GM10847 (cell line): Measurements from ENCODE around the gene GJA9.

Source experiments
- POLR2A ChIP-seq: IDR thresholded peaks from 2 replicates; pipeline ENCODE4 v1.6.1; 2011; ENCODE audit not compliant: insufficient read length; ENCODE audit errors: extremely low read depth

Gene GJA9

DNA sequence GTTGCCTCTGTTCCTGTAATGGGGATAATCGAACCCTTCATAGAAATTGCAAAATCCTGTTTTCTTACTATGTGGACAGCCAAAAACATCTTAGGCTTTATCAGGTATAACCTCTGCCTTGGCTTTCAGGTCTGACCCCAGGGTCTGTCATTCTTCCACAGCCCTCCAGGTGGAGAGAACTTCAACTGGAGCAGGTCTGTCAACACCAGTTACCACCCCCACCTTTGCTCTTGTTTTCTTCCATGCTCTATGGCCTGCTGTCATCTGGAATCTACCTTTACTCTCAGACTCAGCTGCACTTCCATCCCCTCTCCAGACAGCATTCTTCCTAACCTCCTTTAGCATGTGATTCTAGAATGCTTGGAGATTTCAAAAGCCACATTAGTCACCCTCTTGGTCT lies 10.4 kb upstream of the GJA9 start:
- TF ChIP-seq POLR2A = no peak

DNA sequence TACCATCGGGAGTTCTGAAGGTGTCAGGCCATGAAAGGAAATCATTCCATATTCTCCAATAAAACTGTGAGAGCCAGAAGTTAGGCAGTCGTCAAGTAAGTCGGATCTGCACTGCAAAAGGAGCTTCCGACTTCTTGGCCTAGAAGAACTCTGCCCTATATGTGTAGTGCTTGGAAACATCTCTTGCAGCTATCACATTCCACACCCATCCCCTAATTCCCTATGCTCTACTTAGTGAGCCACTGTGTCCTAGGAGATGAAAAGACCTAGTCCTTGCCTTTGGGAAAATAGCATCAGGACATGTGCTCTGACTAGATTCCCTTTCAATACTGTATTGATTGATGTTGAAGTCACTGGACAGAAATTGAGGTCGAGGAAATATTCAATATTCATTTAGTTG lies 8.2 kb upstream of the GJA9 start:
- no peak for TF ChIP-seq POLR2A

DNA sequence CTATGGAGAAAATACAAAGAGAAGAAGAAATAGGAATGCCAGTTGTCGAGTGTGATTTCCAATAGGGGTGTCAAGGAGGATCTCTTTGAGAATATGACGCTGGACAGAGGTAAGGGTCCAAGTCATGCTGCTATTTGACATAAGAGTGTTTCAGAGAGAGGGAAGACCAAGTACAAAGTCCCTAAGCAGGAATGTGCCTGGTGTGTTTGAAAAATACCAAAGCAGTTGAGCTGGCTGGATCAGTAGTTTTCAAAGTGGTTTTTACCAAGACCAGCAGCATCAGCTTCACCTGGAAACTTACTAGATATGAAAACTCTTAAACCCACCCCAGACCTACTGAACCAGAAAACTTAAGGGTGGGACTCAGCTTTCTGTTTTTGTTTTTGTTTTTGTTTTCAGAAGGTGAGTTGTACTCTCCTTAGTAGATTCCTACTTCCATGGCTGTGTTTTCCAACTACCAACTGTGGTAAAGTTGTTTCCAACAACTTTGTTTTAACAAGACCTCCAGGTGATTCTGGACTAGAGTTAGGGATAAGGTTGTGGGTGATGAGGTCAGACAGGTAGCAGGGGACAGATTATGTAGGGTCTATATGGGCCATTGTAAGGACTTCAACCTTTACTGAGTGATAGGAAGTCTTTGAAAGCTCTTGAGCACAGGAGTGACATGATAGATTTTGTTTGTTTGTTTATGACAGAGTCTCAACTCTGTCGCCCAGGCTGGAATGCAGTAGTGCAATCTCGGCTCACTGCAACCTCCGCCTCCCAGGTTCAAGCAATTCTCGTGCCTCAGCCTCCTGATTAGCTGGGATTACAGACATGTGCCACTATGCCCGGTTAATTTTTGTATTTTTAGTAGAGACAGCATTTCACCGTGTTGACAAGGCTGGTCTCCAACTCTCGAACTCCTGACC lies 7.3 kb upstream of the GJA9 start:
- no peak for TF ChIP-seq POLR2A

DNA sequence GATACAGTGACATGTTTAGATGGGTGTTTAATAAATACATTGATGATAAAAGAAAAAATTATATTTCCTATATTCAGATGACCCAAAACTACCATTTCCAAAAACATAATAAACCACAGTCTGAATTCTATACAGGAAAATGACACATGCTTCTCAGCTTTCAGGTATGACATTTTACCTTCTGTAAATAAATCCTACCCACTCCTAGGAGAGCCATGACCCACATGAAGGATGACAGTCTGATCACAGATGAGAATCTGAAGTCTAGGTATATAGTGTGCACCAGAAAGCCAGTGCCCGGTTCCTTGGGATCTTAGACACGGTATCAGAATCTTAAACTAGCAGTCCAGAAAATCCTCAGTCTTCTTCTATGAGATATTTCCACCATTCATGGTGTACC lies 3.7 kb upstream of the GJA9 start:
- TF ChIP-seq POLR2A = no peak

DNA sequence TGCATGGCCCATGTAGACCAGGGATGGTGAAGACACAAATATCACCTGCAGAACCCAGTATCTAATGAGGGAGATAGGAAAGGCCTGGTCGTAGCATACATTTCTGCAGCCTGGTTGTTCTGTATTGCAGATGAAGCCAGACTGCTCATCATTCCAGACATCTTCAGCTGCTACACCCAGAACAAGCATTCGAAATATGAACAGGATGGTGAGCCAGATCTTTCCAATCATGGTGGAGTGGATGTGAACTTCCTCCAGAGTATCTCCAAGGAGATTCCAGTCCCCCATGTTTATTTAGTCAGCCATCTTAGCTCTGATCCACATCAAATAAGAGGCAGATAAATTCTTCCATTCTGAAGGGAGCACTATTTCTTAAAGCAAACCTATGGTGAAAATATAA lies 5.6 kb downstream of the GJA9 start:
- TF ChIP-seq POLR2A = no peak

DNA sequence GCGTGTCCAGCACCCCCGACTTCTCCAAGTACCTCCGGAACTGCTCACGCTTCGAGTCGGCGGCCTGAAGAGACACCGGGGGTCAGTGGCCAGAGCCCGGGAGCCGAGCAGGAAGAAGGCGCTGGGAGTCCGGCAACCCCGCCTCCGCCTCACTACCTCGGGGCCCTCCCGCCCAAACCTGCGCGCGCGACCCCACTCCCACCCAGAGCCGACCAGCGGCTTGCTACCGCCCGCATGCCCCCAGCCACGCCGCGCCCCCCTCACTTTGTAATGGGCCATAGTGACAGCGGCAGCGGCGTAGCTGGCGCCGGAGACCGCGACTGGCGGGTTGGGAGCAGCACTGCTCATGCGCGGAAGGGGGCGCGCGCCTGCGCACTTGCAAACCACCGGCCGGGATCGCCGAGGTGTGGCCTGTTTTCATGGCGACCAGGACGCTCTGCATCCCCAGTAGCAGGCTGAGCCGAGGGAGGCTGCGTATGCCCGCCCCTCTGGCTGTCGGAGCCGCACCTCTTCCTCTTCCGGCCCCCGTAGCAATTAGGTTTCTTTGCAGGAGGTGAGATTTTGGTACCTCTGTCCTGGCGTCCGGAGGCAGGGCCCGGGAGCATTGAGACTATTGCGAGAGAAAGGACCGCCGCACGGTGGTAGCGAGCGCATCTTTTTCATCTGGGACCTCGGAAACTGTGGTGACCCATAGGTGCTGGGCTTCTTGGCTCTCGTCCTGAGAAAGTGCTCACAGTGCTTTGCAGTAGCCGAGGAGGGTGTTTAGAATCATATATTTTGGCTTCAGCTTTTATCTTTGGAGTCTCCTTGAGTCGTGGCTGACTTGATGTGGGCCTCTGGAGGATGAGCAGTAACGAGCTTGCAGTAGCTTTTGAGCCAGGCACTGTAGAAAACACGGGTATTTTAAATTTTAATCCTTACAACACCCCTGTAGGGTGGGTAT lies 8.1 kb downstream of the GJA9 start, which contains the start of gene MYCBP:
MYCBP (minus strand) TSS at position 322 of the 943 bp plus-strand sequence; CDS start at position 279, 43 bp downstream.
- peak; percentile 62 for TF ChIP-seq POLR2A

DNA sequence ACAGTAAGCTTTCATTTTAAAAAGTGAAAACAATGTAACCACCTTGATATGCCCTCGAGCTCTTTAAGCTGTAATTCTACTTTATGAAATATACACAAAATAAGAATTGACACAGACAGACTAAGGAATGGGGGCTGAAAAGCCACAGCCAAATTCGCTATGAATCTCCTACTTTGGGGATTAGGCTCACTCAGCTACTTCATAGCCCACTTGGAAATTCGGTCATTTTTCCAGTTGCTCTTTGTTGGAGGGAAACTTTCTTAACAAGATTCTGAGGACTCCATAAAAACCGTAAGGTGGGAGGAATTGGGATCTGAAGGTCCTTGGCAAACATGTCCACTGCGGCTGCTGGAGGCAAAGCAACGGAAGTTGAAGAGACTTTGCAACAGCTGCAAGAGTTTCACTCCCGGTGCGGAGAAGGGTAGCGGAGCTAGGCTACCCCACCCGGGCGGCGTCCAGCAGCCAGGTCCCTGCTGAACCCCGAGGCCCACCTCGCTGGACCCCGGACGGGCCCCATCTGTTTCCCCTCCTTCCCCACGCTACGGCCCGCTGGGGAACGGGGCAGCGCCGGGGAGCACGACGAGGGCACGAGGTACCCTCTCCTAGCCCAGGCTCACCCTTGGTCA lies 8.9 kb downstream of the GJA9 start:
- no peak for TF ChIP-seq POLR2A

DNA sequence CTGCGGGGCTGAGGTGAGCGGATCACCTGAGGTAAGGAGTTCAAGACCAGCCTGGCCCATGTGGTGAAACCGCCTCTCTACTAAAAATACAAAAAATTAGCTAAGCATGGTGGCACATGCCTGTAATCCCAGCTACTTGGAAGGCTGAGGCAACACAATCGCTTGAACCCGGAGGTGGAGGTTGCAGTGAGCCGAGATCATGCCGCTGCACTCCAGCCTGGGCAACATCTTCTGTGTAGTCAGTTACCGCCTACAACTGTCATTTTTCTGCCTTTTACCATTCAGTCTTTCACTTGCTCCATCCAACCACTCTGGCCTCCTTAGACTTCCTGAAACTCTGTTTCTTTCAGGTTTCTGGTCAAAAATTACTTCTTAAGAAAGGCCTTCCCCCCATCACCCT lies 10.4 kb downstream of the GJA9 start:
- TF ChIP-seq POLR2A = no peak

DNA sequence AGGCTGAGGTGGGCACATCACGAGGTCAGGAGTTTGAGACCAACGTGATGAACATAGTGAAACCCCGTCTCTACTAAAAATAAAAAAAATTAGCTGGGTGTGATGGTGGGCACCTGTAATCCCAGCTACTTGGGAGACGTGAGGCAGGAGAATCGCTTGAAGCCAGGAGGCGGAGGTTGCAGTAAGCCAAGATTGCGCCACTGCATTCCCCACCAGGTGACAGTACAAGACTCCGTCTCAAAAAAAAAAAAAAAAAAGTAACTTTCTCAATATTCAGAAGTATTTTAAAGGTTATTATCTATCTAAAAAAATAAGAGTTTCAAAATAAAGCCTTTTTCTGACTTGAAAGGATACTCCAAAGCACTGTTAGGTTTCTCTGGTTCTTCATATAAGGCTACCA lies 14.2 kb downstream of the GJA9 start:
- TF ChIP-seq POLR2A = no peak

DNA sequence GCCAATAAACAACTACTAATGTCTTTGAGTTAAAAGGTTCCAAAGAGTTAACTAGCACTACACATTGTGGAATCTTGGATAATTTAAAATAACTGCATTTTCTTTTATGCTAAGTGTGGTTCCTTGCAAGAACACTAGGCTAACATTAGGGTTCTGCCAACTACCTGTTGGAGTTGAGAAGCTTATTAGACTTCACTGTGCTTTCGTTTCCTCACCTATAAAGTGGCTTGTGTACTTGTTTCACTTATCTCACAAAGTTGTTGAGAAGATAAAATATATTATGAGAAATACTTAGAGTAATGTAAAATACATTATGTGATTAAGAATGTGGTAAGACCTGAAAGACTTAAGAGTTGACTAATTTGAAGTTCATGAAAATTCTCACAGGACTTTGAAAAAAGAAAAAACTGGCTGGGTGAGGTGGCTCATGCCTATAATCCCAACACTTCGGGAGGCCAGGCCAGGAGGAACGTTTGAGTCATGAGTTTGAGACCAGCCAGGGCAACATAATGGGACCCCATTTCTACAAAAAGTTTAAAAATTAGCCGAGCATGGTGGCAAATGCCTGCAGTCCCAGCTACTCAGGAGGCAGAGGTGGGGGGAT lies 16.2 kb downstream of the GJA9 start:
- TF ChIP-seq POLR2A = no peak

DNA sequence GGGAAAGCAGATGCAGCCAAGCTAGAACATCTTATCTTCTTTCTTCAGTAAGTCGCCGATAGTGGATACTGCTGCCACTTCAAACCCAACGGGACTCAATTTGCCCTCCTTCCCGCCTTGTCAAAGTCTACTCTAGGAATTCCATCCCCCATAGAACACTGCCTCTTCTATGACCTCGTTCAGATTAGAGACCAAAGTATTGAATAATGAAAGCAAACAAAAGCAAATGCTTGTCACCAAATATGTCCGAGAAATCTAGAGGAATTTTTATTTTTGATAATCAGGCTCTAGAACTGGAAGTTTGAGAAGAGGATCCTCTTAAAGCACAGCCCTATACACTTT lies 21.0 kb downstream of the GJA9 start:
- no peak for TF ChIP-seq POLR2A

DNA sequence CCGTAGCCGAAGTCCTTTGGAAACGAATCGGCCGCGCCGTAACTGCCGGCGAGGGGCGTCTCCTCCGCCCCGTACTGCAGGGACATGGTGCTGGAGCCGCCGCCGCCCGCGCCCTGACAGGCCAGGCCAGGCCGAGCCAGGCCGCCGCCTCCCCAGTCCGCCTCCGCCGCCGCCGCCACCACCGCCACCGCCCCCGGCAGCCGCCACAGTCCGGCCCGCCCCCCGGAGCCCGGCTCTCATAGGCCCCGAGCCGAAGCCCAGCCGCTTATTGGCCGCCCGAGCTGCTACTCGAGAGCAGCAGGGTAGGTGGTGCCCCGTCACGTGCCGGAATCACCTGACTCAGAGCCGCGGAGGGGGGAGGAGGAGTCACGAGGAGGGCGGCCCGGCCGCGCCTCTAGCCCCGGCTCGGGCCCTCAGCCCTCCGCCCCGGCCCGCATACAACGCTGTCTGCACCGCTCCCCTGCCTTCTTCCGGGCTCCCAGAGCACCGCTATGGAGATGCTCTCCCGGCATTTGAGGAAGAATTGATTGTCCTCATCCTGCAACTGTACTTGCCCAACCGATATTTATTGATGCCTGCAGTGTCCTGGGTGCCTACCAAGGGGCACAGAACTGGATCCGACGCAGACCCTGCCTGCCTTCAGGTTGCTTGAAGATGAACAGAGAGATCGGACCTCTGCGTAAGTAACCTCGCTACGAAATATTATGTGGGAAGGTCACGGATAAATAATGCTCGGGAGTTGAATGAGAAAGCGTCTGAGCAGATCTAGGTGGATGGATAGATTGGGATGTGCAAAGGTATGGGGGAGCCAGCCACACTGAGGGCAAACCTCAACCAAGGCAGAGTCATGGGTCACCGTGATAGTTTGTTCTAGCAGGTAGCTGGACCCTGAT lies 21.6 kb downstream of the GJA9 start, which contains the start of gene RRAGC:
RRAGC (minus strand) TSS at position 212 of the 893 bp plus-strand sequence; CDS start at position 86, 126 bp downstream.
- peak; percentile 59 for TF ChIP-seq POLR2A

DNA sequence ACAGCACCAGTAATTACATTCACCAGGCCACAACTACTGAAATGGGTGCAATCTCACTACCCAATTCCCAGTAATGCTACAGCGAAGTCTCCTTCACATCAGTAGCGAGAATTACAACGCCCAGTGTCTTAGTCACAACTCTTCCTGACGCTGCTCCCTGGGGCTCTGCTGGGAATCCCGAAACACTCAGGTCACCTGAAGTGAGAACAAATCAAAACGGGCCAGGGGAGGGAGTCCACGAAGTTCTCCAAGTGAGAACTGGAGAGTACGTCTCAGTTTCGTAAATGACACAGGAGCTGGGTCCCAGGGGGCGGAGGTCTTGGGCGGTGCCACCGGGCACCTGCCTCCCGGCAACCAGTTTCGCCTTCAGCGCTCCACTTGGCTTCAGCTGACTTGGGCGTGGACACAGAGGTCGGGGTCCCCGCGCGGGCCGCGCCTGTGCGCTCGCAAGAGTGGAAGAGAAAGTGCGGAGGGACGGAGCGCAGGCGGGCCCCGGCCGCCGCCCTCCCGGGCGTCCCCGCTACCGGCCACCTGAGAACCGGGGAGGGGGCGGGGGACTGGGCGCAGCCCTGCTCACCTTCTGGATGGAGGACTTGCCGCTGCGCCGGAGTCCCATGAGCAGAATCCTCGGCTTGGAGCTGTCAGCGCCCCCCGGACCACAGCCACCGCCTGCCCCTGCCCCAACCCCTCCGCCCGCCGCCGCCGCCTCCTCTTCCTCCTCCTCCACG lies 22.4 kb downstream of the GJA9 start:
- no peak for TF ChIP-seq POLR2A

DNA sequence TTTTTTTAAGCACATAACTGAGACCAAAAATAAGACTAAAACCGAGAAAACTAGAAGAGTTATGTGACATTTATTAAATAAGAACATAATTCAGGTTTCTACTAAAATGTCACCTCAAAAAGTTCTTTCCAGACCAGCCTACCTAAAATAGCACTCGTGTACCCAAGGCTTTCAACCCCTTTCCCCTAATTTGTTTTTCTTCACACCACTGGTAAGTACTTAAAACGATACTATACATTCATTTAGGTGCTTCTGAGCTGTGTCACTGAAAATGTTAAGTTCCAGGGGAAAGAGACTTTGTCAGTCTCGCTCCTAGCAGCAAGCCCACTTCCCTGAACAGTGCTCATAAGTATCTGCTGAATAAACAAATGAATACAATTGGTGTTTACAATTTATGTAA lies 28.6 kb downstream of the GJA9 start:
- TF ChIP-seq POLR2A = no peak

DNA sequence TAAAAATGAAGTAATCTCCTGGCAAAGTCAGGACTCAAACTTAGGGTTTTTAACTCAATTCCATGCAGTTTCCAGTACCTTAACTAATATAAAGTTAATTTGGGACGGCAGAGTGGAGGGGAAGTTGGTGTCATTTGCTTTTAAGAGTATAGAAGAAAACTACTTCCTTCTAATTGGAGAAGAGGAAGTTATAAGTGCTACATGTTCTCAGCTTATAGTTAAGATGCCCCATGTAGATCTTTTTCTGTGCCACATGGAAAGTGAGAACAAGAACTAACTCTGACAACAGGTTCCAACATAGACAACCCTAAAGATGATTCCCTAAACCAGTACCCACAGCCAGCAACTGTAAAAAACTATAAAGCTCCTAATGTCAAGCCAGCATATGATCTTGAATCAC lies 33.3 kb downstream of the GJA9 start:
- no peak for TF ChIP-seq POLR2A
